Liver (tissue), 9 donors: Measurements from ENCODE around the gene GPR55. TPM values are rescaled to one million over a fixed set of nuclear protein-coding genes. Genes with fewer than 3 reads are reported as not detected.

ENCODE experiments used
- DNase-seq: peaks from one replicate; pipeline ENCODE4 v3.0.0-alpha.2; 2017; ENCODE audit warnings: low spot score
- H3K27ac ChIP-seq, 2 donors: one replicate each; pipeline ENCODE4 v1.7.0; 2013; ENCODE audit warnings: inconsistent platforms in 2 of 2, low read length in 2 of 2, control low read depth in 1 of 2, low read depth in 1 of 2, mild to moderate bottlenecking in 1 of 2
- H3K27me3 ChIP-seq, 4 donors: one replicate each; pipeline versions ENCODE4 v1.6.1 to v1.7.0; 2013; ENCODE audit warnings: low read length in 3 of 4, inconsistent platforms in 1 of 4, mild to moderate bottlenecking in 1 of 4, moderate library complexity in 1 of 4; ENCODE audit not compliant: control insufficient read depth in 4 of 4, insufficient read depth in 4 of 4
- H3K36me3 ChIP-seq, 4 donors: one replicate each; pipeline versions ENCODE4 v1.6.1 to v1.7.0; 2013; ENCODE audit warnings: low read length in 3 of 4, mild to moderate bottlenecking in 3 of 4, low read depth in 1 of 4, moderate library complexity in 1 of 4; ENCODE audit not compliant: control insufficient read depth in 4 of 4, insufficient read depth in 3 of 4
- H3K4me1 ChIP-seq, 4 donors: one replicate each; pipeline versions ENCODE4 v1.6.1 to v1.7.0; 2013; ENCODE audit warnings: low read length in 3 of 4, mild to moderate bottlenecking in 3 of 4, moderate library complexity in 1 of 4; ENCODE audit not compliant: control insufficient read depth in 4 of 4, insufficient read depth in 4 of 4
- H3K4me3 ChIP-seq, 3 donors: one replicate each; pipeline versions ENCODE4 v1.6.1 to v1.7.0; 2013; ENCODE audit warnings: low read length in 3 of 3, control low read depth in 1 of 3, low read depth in 1 of 3, mild to moderate bottlenecking in 1 of 3
- H3K9ac ChIP-seq, 2 donors: one replicate each; pipeline ENCODE4 v1.7.0; 2013; ENCODE audit warnings: low read length in 2 of 2, mild to moderate bottlenecking in 2 of 2, moderate library complexity in 2 of 2, control low read depth in 1 of 2, low read depth in 1 of 2
- H3K9me3 ChIP-seq, 4 donors: one replicate each; pipeline versions ENCODE4 v1.6.1 to v1.7.0; 2013; ENCODE audit warnings: low read length in 3 of 4; ENCODE audit not compliant: control insufficient read depth in 4 of 4
- ATF3 ChIP-seq: IDR thresholded peaks from 2 replicates; pipeline ENCODE4 v1.6.1; 2016; ENCODE audit warnings: antibody characterized with exemption
- CTCF ChIP-seq: fragments of 150-350 bp; IDR thresholded peaks from 2 replicates; pipeline ENCODE4 v1.5.1; 2017; ENCODE audit warnings: improper control_type of control experiment, low read depth, low read length; ENCODE audit not compliant: missing input control
- EGR1 ChIP-seq, 2 donors: IDR thresholded peaks; 2 replicates each; pipeline ENCODE4 v1.6.1; 2016 to 2018; ENCODE audit warnings: antibody characterized with exemption in 2 of 2, low read depth in 2 of 2
- FOXA1 ChIP-seq: IDR thresholded peaks from 2 replicates; pipeline ENCODE4 v1.6.1; 2016; ENCODE audit warnings: antibody characterized with exemption
- FOXA2 ChIP-seq: IDR thresholded peaks from 2 replicates; pipeline ENCODE4 v1.6.1; 2016; ENCODE audit warnings: antibody characterized with exemption
- HNF4A ChIP-seq, 2 donors: conservative IDR thresholded peaks; 2 replicates each; pipeline ENCODE4 v1.6.1; 2016; ENCODE audit warnings: antibody characterized with exemption in 2 of 2, mild to moderate bottlenecking in 2 of 2
- HNF4G ChIP-seq: IDR thresholded peaks from 2 replicates; pipeline ENCODE4 v1.6.1; 2016; ENCODE audit warnings: antibody characterized with exemption
- NR2F2 ChIP-seq: IDR thresholded peaks from 2 replicates; pipeline ENCODE4 v1.6.1; 2016; ENCODE audit warnings: antibody characterized with exemption
- REST ChIP-seq: IDR thresholded peaks from 2 replicates; pipeline ENCODE4 v1.6.1; 2016; ENCODE audit warnings: antibody characterized with exemption, mild to moderate bottlenecking
- TAF1 ChIP-seq: conservative IDR thresholded peaks from 2 replicates; pipeline ENCODE4 v1.6.1; 2016; ENCODE audit warnings: antibody characterized with exemption, mild to moderate bottlenecking
- YY1 ChIP-seq: IDR thresholded peaks from 2 replicates; pipeline ENCODE4 v1.6.1; 2016; ENCODE audit warnings: antibody characterized with exemption, mild to moderate bottlenecking
- WGBS: extraction: QIAGEN DNeasy Blood & Tissue Kit; methylation state at CpG from one replicate; pipeline ENCODE4 v1.1.7; 2013; 5-methylcytosine and 5-hydroxymethylcytosine counted together
- polyA plus RNA-seq, 2 donors: library from polyadenylated mRNA; stranded (reverse) in 1 of 2; unstranded in 1 of 2; fragments of 200-250 nt in 1 of 2; fragments of >200 nt in 1 of 2; fragmentation: Nextera tagmentation in 1 of 2; extraction: Ambion mirVana in 1 of 2; gene quantifications; one replicate each; pipeline versions ENCODE4 v1.2.1 to v1.2.3, GENCODE V29; 2013 to 2015
- total RNA-seq, 2 donors: library from RNA; depleted of rRNA; stranded (reverse); fragments of >200 nt; gene quantifications; one replicate each; pipeline ENCODE4 v1.2.3, GENCODE V29; 2014
- donor health status: healthy.
- donor health status: healthy.
- donor health status: healthy.
- donor health status: healthy.
- donor health status: healthy.

The GPR55 gene
- total and polyA plus RNA-seq, 4 donors, result 0.05 to 0.17 (median 0.10) TPM; not detected in 1

GRCh38 chr2:230888824-230889400, 36.1 kb downstream of the GPR55 start:
- H3K27ac ChIP-seq, result no peak overlapping the region
- DNase-seq, result no peak
- no peaks in the 10 kb centered on the region for H3K36me3 ChIP-seq
- 91% methylated on average over 14 of the region's 14 CpGs for WGBS
- H3K9ac ChIP-seq, result no peak overlapping the region
- H3K4me1 ChIP-seq, result no peaks in the 10 kb centered on the region
- no peak overlapping the region for H3K4me3 ChIP-seq
- no peaks in the 10 kb centered on the region for H3K27me3 ChIP-seq
- TF ChIP-seq YY1, result no peak
- no peak for TF ChIP-seq REST
- no peak for TF ChIP-seq HNF4G
- no peak for TF ChIP-seq CTCF
- TF ChIP-seq FOXA1, result no peak
- TF ChIP-seq FOXA2, result no peak
- TF ChIP-seq TAF1, result no peak
- no peak for TF ChIP-seq HNF4A (conservative IDR thresholded peaks at IDR 0.05)
- peaks cover 0 to 4% (median 3%) of the 10 kb centered on the region in 4 donors for H3K9me3 ChIP-seq

GRCh38 chr2:230887342-230887741, 37.7 kb downstream of the GPR55 start:
- Histone ChIP-seq H3K4me3 (no peak overlapping the region), H3K27ac (no peak overlapping the region), H3K27me3 (no peaks in the 10 kb centered on the region), H3K9ac (no peak overlapping the region), H3K9me3 (peaks cover 0 to 2% (median 1%) of the 10 kb centered on the region in 4 donors), H3K4me1 (no peaks in the 10 kb centered on the region), H3K36me3 (no peaks in the 10 kb centered on the region)
- 79% methylated on average over 7 of the region's 7 CpGs for WGBS
- DNase-seq, result no peak
- no peak for TF ChIP-seq ATF3
- no peak for TF ChIP-seq YY1
- TF ChIP-seq HNF4A (conservative IDR thresholded peaks at IDR 0.05), result no peak
- TF ChIP-seq REST, result no peak
- TF ChIP-seq NR2F2, result no peak
- no peak for TF ChIP-seq HNF4G
- TF ChIP-seq EGR1 (IDR thresholded peaks at IDR 0.05; ENCODE audit: low read depth in 2 of 2), result no peak
